NCI-H2171 treated with DMSO at 0.1 percent for 48 hours (cell line): ENCODE measurements around the gene GABBR2.

Experiments used
- DNase-seq: peaks from one replicate; lab custom pipeline; 2025; lab: John Stamatoyannopoulos, UW

The GABBR2 gene

DNA sequence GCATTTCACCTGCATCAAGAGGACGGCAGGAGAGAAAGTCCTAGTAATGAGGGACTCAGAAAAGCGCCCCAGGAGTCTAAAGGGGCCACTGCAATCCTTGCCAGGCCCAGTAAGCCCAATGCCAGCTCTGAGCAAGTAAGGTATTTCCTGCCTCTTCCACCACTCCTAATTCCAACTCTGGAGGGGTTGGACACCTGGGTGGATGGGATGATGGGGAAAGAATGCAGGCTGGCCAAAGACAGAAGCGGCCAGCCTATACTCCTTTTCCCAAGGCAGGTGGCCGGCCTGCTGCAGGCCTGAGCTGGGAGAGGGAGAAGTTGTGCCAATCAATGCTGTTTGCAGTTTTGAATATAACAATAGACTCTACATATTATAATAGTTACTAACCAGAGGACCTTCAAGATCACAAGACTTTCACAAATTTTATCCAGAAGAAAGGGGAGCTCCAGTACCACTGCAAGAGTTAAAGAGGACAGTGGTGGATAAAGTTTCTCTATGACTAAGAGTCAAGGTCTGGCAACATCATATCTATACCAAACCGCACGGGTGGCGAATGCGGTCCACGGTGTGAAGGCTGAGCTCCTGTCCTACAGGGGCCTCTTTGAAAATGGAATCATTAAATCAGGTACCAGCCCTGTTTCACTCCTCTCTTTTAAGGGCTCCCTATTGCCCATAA, 338.3 kb downstream of the GABBR2 start:
- DNase-seq = no peak

DNA sequence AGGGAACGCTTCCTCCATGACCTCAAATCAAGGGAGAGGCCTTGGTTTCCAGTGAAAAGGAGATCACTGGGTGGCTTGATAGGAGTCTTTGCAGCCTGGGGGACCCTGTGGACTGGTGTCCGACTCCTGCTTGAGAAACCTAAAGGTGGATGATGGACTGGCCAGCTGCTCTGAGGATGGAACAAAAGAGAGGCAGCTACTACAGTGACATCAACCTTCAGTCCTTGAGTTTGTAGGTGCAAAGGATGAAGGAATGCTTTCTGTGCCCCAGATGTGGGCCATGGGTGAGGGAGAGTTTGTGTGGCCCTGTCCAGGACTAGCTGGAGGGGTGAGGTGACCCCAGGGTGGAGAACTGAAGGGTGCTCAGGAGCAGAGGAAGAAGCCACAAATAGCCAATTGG, 338.8 kb downstream of the GABBR2 start:
- DNase-seq = no peak

DNA sequence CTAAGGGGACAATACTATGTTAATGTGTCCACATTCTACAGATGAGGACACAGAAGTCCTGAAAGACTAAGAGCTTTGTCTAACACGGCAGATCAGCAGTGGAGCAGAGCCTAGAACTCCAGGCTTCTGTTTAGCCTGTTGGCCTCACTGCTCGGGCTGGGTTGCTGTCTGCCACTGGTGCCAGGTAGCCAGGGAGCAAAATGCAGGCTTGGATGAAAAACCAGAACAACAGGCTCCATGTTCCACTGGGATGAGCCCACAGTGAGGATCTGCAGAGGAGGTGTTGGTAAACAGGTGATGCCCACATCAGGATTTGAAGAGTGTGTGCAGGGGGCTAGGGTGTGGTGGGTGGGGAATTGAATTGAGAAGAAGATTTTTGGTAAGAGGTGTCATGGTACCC, 339.3 kb downstream of the GABBR2 start:
- DNase-seq = no peak

DNA sequence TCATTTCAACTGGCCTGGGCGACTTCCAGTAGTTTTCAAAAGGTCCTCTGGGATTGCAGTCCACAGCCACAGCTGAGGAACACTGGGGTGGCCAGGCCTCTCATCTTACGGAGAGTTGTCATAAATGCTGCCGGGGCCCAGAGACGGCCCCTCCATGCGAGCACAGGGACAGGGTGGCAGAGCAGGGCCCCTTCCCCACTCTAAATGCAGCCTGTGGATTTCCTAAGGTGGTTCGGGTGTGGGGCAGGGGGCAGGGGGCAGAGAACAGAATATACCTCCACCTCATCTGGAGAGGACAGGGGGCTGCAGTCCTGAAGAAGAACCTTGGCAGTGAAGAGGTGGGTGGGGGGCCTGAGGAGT, 339.7 kb downstream of the GABBR2 start:
- no peak for DNase-seq

DNA sequence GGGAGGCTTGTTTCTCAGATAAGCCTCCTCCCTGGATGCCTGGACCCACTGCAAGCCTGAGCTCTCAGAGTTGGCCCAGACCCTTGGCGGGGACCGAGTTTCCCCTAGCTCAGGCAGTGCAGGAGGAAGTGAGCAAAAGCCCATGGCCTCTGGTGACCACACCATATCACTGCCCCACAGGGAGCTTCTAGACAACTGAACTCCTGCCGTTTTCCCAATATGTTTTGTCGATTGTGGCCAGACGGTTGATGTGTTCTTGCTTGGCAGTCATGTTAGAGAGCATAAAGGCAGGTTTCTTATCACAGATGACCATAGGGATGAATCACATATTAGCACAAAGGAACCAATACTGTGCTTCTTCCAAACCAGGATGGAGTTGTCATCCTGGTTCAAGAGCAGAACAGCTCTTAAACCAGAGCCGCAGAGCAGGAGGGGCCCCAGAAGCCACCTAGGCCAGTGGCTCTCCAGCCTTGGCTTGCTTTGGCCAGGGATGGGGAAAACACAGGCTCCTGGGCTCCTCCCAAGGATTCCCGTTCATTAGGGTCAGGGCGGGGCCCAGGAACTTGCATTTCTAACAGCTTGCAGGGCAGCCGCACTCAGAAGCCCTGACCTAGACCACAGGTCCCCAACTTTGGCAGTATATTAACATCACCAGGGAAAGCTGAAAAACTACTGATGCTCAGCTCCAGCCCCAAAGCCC, 340.2 kb downstream of the GABBR2 start:
- DNase-seq = no peak

DNA sequence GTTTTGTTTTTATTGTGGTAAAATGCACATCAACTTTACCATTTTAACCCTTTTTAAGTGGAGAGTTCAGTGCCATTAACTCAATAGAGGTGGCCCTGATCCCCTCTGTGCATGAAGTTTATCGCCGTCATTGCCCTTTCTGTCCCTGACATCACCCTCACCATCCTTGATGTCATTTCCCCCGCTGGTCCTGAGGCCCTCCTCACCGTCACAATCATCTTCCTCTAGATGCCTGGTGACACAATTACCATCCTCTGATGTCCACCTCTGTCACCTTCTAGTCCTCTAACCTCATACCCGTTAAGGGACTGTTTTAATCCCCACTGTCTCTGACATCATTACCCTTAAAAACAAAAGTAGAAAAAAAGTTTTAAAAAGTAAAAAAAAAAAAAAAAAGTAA, 340.8 kb downstream of the GABBR2 start:
- no peak for DNase-seq

DNA sequence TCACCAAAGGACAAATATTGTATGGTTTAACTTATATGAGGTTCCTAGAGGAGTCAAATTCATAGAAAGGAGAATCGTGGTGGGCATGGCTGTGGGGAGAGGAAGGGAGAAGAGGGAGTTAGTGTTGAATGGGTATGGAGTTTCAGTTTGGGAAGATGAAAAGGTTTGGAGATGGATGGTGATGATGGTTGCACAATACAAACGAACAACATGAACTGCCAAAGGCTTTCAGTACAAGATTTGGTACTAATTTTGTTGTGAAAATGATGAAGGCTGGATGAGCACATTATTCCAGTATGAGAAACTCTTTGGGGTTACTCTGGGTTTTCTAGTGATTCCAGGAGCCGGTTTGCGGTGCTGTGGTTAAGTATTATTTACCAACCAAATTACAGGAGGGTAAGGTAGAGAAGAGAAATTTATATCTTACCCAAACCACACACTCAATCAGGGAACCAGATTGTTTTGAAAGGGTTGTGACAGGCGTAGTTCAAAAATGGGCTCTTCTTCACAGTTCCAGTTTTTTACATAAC, 341.3 kb downstream of the GABBR2 start:
- no peak for DNase-seq

DNA sequence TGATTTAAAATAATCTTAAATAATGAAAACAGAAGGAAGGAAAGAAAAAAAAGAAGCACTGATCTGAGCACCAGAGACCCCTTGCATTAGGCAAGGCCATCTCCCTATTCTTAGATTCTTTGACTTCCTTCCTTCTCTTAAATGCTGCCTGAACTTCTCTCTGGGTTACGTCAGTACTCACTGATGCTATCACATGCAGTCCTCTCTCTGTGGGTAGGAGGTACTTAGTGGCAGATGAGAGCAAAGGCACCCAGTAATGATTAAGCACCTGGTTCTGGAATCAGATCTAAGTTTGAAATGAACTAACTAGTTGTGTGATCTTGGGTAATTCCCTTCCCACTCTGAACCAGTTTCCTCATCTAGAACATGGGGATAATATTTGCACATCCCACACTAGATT, 343.0 kb downstream of the GABBR2 start:
- no peak for DNase-seq

DNA sequence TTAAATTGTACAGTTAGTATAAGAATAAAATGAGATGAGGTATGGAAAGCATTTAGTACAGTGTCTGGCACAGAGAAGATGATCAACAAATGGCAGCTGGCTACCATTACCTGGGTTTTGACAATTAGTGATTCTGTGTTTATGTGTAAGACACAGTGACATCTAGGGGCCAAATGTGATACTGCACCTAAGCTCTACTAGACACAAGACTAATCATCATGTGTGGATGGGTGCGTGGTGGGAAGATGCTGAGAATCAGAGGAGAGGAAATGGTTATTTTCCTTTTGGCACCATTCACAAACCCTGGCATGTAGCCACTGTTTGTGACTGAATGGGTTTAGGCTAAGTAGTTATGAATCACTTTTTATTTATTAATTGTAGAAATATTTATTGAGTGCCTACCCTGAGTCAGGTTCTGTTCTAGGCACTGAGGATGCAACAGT, 343.5 kb downstream of the GABBR2 start:
- DNase-seq = peak; percentile 25

DNA sequence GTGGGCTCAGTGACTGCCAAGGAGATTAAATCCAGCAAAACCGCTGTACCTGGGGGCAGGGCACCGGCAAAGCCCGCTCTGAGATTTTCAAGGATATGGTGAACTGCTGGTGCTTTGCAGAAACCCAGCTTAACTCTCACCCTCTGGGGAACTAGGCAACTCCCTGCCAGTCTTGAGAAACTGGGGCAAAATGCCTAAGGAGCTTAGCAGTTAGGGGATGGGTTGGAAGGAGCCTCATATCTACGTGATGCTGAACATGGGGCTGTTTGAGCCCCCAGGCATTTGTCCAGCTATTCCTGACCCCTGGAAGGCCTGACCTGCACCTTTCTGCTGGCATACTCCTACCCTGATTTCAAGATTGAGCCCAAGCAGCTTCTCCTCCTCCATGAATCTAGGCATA, 344.6 kb downstream of the GABBR2 start:
- DNase-seq = no peak

DNA sequence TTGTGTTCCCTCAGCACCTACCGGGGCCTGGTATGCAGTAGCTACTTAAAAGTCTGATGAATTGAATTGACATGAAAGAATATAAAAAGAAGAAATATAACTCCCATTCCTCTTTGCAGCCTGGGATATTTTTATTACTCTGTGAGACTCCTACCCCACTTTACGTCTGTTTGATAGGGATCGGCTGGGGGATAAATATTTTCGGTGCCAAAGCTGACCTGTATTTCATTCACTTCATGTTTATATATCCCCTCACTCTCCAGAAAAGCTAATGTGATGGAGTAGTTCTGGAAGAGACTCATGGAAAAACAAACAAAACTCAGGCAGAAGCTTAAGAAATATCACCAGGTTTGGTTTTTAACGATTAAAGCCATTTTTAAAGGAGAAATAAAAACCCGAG, 345.1 kb downstream of the GABBR2 start:
- DNase-seq = no peak

DNA sequence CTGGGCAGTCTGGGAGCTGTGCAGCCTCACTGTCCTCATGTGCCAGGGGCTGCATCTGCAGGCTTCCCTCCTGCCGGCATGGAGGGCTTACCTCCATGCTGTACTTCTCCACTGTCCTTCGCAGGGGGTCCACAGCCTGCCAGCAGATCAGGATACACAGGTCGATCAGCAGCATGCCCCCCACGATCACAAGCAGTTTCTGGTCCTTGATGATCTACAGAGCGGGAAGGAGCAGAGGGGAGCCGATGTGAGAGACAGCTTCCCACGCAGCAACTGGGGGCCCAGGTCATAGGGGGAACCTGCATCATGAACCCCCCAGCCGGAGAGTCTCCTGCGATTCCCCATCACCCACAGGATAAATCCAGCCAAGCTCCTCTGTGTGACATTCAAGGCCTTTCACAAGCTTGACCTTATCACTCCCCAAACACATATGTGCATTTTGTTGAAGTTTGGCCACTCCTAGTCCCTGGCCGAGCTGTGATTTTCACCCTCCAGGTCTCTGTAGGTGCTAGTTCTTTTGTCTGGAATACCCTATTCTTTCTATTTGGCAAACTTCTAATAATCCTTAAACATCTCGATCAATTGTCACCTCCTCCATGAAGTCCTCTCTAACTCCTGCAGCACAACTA, 346.0 kb downstream of the GABBR2 start:
- no peak for DNase-seq

DNA sequence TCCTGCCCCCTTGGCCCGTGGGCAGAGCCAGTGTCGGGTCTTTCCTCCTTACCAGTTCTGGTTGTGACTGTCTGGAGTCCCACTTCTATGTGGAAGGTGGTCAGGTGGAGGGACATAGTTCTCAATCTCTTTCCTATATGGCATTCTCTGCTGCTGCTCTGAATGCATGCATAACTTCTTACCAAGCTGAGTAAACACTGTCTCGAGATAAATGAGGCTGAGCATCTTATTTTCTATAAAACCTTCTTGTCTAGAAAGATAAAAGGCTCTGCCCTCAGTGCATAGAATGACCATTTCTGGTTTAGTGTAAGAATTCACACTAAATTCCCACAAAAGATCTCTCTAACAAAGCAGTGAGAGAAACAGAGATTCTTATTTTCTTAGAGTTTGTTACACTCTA, 347.1 kb downstream of the GABBR2 start:
- DNase-seq = no peak

DNA sequence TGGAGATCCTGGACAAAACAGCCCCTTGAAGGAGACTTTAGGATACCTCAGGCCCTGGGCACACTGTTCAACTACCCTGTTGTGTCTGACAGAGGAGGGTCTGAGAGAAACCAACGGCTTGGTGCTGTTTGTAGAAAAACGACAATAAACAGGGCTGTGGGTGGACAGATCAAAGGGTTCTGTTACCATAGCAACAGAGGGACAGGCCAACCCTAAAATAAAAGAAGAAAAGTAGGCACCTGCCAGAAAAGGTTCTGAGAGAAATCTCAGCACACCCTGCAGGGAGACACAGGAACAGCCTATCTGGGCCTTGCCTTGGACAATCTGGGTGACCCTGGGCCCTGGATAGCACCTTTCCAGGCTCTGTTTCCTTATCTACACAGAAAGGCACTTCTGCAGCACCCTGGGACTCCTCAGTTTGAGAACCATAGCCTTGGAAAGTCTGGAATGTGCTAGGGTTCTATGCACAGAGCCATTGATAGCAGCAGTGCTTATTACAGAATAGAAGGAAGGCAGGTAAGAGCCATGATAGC, 348.5 kb downstream of the GABBR2 start:
- no peak for DNase-seq

DNA sequence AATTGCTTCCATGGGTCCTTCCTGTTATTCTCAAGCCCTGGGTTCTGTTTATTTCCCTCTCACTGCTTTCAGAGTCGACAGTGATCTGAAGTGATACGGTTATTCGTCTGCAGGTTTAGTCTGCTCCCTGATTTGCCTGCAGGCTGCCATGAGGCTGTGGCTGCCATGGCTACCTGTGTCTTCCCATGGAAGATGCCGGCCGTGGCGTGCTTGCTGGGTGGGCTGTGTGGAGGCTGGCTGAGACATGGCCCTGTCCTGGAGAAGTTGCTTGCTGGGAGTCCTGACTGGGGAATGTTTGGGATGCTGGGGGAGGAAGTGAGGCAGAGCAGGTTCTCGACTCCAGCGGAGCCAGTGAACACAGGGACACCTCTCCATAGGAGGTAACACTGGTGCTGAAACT, 349.2 kb downstream of the GABBR2 start:
- DNase-seq = no peak

DNA sequence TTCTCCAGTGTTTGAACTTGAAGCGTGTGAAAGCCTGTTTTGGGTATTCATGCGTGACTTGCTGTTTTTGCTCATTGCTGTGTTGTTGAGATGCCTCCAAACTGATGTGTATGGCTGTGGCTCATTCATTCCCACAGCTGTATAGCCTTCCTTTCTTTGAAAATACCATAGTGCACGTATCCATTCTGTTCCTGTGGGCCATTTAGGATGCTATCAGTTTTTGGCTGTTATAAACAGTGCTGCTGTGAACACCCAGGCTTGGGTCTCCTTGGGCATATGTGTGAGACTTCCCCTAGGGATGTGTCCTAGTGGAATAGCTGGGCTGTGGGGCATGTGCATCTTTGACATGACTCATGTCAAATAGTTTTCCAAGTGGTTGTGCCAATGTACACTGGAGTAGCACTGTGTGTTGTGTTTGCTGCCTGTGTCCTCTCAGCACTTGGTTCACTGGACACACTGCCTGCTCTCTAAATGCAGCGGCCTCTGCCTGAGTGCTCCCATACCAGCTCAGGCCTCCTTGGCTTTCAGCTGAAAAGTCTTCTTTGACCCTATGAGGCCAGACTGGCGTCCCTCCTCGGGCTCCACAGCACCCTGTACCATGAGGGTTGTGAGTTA, 350.7 kb downstream of the GABBR2 start:
- no peak for DNase-seq

DNA sequence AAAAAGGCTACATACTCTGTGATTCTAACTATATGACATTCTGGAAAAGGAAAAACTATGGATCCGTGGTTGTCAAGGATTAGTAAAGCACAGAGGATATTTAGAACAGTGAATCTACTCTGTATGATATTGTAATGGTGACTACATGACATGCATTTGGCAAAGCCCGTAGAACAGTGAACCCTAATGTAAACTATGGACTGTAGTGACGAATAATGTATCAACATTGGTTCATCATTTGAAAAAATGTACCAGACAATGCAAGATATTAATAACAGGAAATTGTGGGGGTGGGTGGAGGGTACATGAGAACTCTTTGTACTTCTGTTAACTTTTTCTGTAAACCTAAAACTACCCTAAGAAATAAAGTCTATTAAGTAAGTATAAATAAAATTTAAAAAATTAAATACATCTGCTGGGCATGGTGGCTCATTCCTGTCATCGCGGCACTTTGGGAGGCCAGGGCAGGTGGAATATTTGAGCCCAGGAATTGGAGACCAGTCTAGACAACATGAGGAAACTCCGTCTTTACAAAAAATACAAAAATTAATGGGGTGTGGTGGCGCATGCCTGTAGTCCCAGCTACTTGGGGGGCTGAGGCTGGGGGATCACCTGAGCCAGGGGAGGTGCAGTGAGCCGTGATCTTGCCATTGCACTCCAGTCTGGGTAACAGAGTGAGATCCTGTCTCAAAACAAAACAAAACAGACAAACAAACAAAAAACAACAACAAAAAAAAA, 351.6 kb downstream of the GABBR2 start:
- no peak for DNase-seq

DNA sequence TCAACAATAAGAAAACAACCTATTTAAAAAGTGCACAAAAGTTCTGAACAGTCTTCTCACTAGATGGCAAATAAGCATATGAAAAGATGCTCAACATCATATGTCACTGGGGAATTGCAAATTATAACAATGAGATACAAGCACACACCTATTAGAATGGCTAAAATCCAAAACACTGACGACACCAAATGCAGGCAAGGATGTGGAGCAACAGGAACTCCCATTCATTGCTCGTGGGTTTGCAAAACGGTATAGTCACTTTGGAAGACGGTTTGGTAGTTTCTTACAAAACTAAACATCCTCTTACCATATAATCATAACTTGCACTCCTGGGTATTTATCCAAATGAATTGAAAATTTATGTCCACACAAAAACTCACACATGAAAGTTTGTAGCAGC, 352.4 kb downstream of the GABBR2 start:
- DNase-seq = no peak

DNA sequence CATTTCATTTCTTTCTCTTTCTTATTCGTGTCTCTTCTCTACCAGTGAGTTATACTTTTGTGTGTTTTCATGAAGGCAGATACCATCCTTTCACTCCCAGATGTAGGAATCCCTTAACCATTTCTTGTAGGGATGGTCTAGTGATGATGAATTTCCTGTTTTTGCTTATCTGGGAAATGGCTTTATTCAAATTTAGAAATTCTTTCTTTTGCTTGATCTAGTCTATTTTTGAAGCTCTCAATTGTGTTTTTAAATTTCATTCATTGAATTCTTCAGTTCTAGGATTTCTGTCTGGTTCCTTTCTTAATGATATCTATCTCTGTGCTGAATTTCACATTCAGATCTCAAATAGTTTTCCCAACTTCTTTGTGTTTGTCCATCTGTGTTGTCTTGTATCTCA, 357.4 kb downstream of the GABBR2 start:
- DNase-seq = peak; percentile 62

DNA sequence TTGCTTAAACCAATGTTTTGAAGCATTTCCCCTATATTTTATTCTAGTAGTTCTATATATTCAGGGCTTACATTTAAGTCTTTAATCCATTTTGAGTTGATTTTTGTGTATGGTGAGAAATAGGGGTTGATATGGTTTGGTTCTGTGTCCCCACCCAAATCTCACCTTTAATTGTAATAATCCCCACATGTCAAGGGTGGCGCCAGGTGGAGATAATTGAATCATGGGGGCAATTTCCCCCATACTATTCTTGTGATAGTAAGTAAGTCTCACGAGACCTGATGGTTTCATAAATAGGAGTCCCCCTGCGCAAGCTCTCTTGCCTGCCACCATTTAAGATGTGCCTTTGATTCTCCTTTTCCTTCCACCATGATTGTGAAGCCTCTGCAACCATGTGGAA, 361.1 kb downstream of the GABBR2 start:
- DNase-seq = no peak

DNA sequence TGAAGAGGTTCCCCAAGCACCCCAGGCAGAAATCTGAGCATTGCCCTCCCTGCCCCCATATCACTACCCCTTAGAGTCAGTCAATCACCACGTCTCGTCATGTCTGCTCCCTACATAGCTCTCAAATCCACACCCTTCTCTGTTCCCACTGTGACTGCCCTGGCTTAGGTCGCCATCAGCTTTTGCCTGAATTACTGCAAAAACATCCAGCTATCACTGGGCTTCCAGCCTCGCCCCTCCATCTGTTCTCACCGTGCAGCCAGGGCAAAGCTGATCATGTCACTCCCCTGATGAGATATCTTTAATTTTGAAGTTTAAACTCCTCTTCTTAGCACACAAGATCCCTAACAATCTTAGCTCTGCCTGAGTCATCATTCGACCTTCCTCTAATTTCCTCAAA, 363.7 kb downstream of the GABBR2 start:
- DNase-seq = peak; percentile 52

DNA sequence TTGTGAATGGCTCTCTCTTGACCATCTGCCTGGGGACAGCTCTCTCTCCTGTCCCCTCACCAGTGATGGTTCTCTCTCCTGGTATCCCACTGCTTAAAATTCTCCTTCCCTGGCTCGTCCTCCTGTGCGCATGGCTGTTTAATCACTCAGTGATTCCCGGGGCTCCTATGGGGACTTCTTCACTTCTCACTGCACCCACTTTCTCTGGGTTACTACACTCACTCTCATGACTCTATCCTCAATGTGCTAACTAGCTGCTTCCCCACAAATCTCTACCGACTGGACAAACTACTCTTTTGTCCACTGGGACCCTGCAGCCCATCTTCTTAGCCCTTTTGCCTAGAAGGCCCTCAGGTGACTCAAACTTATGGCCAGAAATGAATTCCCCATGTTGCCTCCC, 364.2 kb downstream of the GABBR2 start:
- DNase-seq = no peak
